Measurements from ENCODE around the gene LYPD6B.

Gene LYPD6B

DNA sequence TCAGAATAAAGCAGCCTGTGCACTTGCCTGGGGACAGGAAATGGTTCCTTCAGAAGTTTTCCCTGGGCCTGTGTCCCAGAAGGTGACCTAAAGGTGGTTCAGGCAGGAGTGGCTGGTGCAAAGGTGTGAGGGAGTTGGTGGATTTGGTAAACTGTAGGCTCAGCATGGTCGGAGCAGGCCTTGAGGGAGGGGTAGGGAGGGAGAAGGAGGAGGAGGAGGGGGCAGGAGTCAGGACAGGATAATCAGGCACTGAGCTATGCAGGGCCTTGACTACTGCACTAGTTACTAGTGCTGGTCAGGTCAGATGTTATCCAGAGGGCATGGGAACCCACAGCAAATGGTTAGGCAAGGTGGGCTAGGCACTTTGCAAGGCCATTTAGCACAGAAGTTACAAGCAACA lies 21.3 kb downstream of the LYPD6B start:
- Histone ChIP-seq H3K27ac (no peak overlapping the region), H3K4me3 (ENCODE audit: low read depth, low read length) (no peak overlapping the region)

GRCh38 chr2:149061133-149061745 lies 22.7 kb downstream of the LYPD6B start:
- H3K27ac ChIP-seq: no peak overlapping the region

More for the DNA sequence above, 21.3 kb downstream of the LYPD6B start:
- no peak overlapping the region for H3K4me2 ChIP-seq (ENCODE audit: low read length)
- H3K9ac ChIP-seq: no peak overlapping the region
- no peaks in the 10 kb centered on the region for H3K4me1 ChIP-seq
- no peak overlapping the region for H2AFZ ChIP-seq
- H3K27me3 ChIP-seq (ENCODE audit: control insufficient read depth, insufficient read depth, low read length): no peaks in the 10 kb centered on the region
- H3K79me2 ChIP-seq: no peaks in the 10 kb centered on the region
- no peak for TF ChIP-seq CTCF (IDR thresholded peaks at IDR 0.05)
- no peaks in the 10 kb centered on the region for H3K9me3 ChIP-seq (ENCODE audit: control insufficient read depth, low read length)
- no peaks in the 10 kb centered on the region for H3K36me3 ChIP-seq (ENCODE audit: control insufficient read depth, insufficient read depth, low read length)

DNA sequence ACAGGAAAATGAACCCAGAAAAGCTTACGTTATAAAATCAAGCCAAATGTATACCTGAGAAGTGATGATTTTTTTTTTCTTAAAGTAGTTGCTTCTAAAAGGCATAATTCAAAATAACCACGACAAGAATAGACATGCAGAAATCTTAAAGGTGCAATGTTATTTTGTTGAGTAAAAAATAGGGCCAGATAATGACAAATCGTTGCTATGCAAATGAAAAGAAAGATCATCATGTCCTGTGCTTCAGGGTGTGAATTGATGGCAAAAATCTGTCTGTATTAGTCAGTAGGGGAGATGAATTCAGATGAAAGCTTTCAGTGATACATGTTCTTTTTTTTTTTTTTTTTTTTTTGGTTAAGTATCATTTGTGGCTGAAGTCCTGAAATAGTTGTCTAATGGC lies 24.0 kb downstream of the LYPD6B start:
- Histone ChIP-seq H3K9me3 (ENCODE audit: control insufficient read depth, low read length) (no peaks in the 10 kb centered on the region), H3K36me3 (ENCODE audit: control insufficient read depth, insufficient read depth, low read length) (no peaks in the 10 kb centered on the region), H2AFZ (no peak overlapping the region), H3K4me2 (ENCODE audit: low read length) (no peak overlapping the region), H3K27me3 (ENCODE audit: control insufficient read depth, insufficient read depth, low read length) (no peaks in the 10 kb centered on the region), H3K27ac (no peak overlapping the region), H3K4me3 (ENCODE audit: low read depth, low read length) (no peak overlapping the region), H3K4me1 (no peaks in the 10 kb centered on the region), H3K79me2 (no peaks in the 10 kb centered on the region), H3K9ac (no peak overlapping the region)
- TF ChIP-seq CTCF (IDR thresholded peaks at IDR 0.05): no peak

More at GRCh38 chr2:149061133-149061745, 22.7 kb downstream of the LYPD6B start:
- H3K36me3 ChIP-seq (ENCODE audit: control insufficient read depth, insufficient read depth, low read length): no peaks in the 10 kb centered on the region
- no peak overlapping the region for H2AFZ ChIP-seq
- no peak overlapping the region for H3K9ac ChIP-seq
- H3K9me3 ChIP-seq (ENCODE audit: control insufficient read depth, low read length): no peaks in the 10 kb centered on the region
- H3K4me2 ChIP-seq (ENCODE audit: low read length): no peak overlapping the region
- H3K4me1 ChIP-seq: no peaks in the 10 kb centered on the region
- H3K79me2 ChIP-seq: no peaks in the 10 kb centered on the region
- TF ChIP-seq CTCF (IDR thresholded peaks at IDR 0.05): no peak
- H3K27me3 ChIP-seq (ENCODE audit: control insufficient read depth, insufficient read depth, low read length): no peaks in the 10 kb centered on the region
- no peak overlapping the region for H3K4me3 ChIP-seq (ENCODE audit: low read depth, low read length)

GRCh38 chr2:149063177-149063576 lies 24.7 kb downstream of the LYPD6B start:
- no peaks in the 10 kb centered on the region for H3K9me3 ChIP-seq (ENCODE audit: control insufficient read depth, low read length)
- H3K4me3 ChIP-seq (ENCODE audit: low read depth, low read length): no peak overlapping the region
- no peaks in the 10 kb centered on the region for H3K4me1 ChIP-seq
- H3K9ac ChIP-seq: no peak overlapping the region
- H3K27ac ChIP-seq: no peak overlapping the region
- no peaks in the 10 kb centered on the region for H3K27me3 ChIP-seq (ENCODE audit: control insufficient read depth, insufficient read depth, low read length)
- no peaks in the 10 kb centered on the region for H3K79me2 ChIP-seq
- TF ChIP-seq CTCF (IDR thresholded peaks at IDR 0.05): no peak
- H3K4me2 ChIP-seq (ENCODE audit: low read length): no peak overlapping the region
- no peak overlapping the region for H2AFZ ChIP-seq
- H3K36me3 ChIP-seq (ENCODE audit: control insufficient read depth, insufficient read depth, low read length): no peaks in the 10 kb centered on the region

GRCh38 chr2:149064365-149064841 lies 25.9 kb downstream of the LYPD6B start:
- Histone ChIP-seq H3K79me2 (no peaks in the 10 kb centered on the region), H3K27ac (no peak overlapping the region), H3K9me3 (ENCODE audit: control insufficient read depth, low read length) (no peaks in the 10 kb centered on the region), H3K4me2 (ENCODE audit: low read length) (no peak overlapping the region), H3K4me3 (ENCODE audit: low read depth, low read length) (no peak overlapping the region), H3K9ac (no peak overlapping the region), H2AFZ (no peak overlapping the region), H3K27me3 (ENCODE audit: control insufficient read depth, insufficient read depth, low read length) (no peaks in the 10 kb centered on the region), H3K36me3 (ENCODE audit: control insufficient read depth, insufficient read depth, low read length) (no peaks in the 10 kb centered on the region), H3K4me1 (peaks cover under 1% of the 10 kb centered on the region)
- no peak for TF ChIP-seq CTCF (IDR thresholded peaks at IDR 0.05)
